ENCODE measurements around the gene JUND. TPM values are rescaled to one million over a fixed set of nuclear protein-coding genes. Genes with fewer than 3 reads are reported as not detected.

Gene JUND
- polyA plus RNA-seq, 1 experiment: 48.6 TPM

DNA sequence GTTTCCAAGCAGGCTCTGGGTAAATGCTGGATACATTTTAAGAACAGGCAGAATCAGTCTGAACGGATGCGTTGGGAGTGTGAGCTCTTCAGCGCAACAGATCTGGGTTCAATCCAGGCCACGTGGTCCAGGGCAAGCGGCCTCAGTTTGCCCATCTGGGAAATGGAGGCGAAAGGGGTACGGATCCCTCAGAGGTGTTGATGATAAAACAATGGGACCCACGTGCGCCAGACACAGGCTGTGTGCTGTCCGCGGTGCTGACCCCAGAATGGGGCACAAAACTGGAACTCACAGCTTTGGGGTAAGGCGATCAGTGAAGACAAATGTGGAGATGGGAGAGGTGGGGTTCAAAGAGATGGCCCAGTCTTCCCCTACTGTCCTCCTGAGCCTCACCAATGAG lies 42.1 kb downstream of the JUND start:
- H3K9me3 ChIP-seq (ENCODE audit: control insufficient read depth, insufficient read depth, low read length): no peaks in the 10 kb centered on the region
- H3K27me3 ChIP-seq (ENCODE audit: control insufficient read depth, insufficient read depth, low read length): peaks cover 5% of the 10 kb centered on the region
- ChIA-PET CTCF (interaction anchor here (0.6 to 1.3 kb wide), 3 partner anchors 10 to 31 kb away, joined by 3 to 4 read pairs (median 3); no protein-coding TSS in a partner anchor), POLR2A (interaction anchor here (0.6 kb wide), 1 partner anchor 41 kb away, joined by 4 read pairs; no protein-coding TSS in a partner anchor)
- H3K27ac ChIP-seq (ENCODE audit: low read depth, low read length): no peak overlapping the region
- no peak overlapping the region for H3K4me3 ChIP-seq (ENCODE audit: low read depth, low read length)
- TF ChIP-seq, protein P1, sequence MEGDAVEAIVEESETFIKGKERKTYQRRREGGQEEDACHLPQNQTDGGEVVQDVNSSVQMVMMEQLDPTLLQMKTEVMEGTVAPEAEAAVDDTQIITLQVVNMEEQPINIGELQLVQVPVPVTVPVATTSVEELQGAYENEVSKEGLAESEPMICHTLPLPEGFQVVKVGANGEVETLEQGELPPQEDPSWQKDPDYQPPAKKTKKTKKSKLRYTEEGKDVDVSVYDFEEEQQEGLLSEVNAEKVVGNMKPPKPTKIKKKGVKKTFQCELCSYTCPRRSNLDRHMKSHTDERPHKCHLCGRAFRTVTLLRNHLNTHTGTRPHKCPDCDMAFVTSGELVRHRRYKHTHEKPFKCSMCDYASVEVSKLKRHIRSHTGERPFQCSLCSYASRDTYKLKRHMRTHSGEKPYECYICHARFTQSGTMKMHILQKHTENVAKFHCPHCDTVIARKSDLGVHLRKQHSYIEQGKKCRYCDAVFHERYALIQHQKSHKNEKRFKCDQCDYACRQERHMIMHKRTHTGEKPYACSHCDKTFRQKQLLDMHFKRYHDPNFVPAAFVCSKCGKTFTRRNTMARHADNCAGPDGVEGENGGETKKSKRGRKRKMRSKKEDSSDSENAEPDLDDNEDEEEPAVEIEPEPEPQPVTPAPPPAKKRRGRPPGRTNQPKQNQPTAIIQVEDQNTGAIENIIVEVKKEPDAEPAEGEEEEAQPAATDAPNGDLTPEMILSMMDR (IDR thresholded peaks at IDR 0.05; ENCODE audit: low read depth, low read length): no peak
- DNase-seq (ENCODE audit: low read depth, low spot score): no peak

DNA sequence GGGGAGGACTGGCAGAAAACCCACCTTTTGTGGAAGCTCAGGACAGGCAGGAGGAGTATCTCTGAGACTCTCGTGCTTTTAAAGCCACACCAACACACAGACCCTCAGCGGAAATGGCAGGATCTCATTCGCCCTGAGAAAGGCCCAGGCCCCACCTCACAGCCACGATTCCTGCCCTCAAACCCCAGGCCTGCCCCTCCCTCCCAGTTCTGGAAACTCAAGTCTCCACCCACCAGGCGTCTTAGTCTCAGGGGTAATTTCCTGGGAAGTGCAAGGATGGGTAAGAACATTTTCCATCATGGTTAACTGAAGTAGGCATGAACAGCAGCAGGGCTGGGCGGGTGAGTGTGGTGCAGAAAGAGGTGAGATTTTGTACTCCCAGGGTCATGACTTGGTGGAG lies 47.2 kb downstream of the JUND start:
- H3K27ac ChIP-seq (ENCODE audit: low read depth, low read length): no peak overlapping the region
- H3K9me3 ChIP-seq (ENCODE audit: control insufficient read depth, insufficient read depth, low read length): peaks cover 12% of the 10 kb centered on the region
- ChIA-PET CTCF (no interaction called here), POLR2A (no interaction called here)
- H3K27me3 ChIP-seq (ENCODE audit: control insufficient read depth, insufficient read depth, low read length): peaks cover 31% of the 10 kb centered on the region
- TF ChIP-seq, protein P1 (IDR thresholded peaks at IDR 0.05; ENCODE audit: low read depth, low read length): no peak
- H3K4me3 ChIP-seq (ENCODE audit: low read depth, low read length): no peak overlapping the region
- no peak for DNase-seq (ENCODE audit: low read depth, low spot score)

DNA sequence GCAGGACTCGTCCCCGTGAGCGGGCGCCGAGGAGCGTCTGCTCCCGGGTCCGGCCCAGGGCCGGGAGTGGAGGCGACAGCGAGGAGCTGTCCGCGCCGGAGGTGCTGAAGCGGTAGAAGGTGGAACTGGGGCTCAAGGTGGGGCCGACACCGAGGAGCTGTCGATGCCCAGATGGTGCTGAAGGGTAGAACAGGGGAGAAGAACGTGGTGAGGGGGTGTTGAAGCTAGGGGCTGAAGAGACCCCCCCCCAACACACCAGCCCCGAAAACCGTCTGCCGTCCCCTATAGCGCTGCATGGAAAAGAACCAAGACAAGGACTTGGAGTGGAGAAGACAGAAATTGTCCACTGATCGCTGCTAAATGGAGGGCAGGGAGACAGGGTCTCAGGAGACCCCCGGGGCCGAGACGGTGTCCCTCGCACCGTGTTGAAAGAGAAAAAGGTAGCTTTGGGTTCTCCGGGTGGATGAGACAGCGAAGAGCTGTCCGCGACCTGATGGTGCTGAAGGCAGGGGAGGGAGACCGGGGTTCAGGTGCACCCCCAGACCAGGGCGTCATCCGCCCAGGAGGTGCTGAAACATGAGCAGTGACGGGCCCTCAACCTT lies 48.1 kb downstream of the JUND start:
- H3K4me3 ChIP-seq (ENCODE audit: low read depth, low read length): no peak overlapping the region
- H3K9me3 ChIP-seq (ENCODE audit: control insufficient read depth, insufficient read depth, low read length): peaks cover 12% of the 10 kb centered on the region
- peaks cover 31% of the 10 kb centered on the region for H3K27me3 ChIP-seq (ENCODE audit: control insufficient read depth, insufficient read depth, low read length)
- TF ChIP-seq, protein P1 (IDR thresholded peaks at IDR 0.05; ENCODE audit: low read depth, low read length): no peak
- DNase-seq (ENCODE audit: low read depth, low spot score): no peak
- H3K27ac ChIP-seq (ENCODE audit: low read depth, low read length): no peak overlapping the region
- ChIA-PET CTCF (interaction anchor here (0.8 kb wide), 1 partner anchor 41 kb away, joined by 3 read pairs; no protein-coding TSS in a partner anchor), POLR2A (interaction anchor here (0.6 kb wide), 1 partner anchor 8 kb away, joined by 4 read pairs; no protein-coding TSS in a partner anchor)

DNA sequence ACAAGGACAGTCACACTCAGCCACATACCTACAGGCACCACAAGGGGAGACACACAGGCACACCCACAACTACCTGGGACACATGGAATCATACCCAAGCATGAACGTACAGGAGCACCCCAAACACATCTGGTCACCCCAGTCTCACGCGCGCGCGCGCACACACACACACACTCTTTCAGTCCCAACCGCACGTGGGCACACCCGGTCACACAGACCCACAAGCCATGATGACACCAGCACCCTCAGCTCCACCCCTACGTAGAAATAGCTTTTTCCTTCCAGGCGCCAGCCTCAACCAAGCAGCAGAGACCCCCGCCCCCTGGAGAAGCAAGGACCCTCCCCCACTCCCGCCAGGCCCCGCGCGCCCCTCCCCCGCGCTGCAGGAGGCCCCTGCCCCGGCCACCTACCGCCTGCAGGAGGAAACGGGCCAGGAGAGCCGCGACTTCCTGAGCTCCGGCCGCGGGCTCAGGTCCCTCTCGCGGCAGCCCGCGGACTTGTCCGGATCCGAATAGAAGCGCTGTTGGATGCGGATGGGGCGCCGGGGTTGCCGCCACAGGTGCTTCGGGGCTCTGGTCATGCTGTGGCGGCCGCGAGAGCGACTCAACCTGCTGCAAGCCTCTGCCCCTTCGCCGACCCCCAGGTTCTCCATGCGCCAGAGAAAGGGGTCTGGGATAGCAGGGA lies 48.7 kb downstream of the JUND start:
- peaks cover 12% of the 10 kb centered on the region for H3K9me3 ChIP-seq (ENCODE audit: control insufficient read depth, insufficient read depth, low read length)
- no peak for DNase-seq (ENCODE audit: low read depth, low spot score)
- peaks cover 31% of the 10 kb centered on the region for H3K27me3 ChIP-seq (ENCODE audit: control insufficient read depth, insufficient read depth, low read length)
- TF ChIP-seq, protein P1 (IDR thresholded peaks at IDR 0.05; ENCODE audit: low read depth, low read length): no peak
- ChIA-PET CTCF (interaction anchor here (0.6 to 1.2 kb wide), 4 partner anchors 25 to 119 kb away, joined by 3 to 4 read pairs (median 3); no protein-coding TSS in a partner anchor), POLR2A (no interaction called here)
- H3K4me3 ChIP-seq (ENCODE audit: low read depth, low read length): no peak overlapping the region
- H3K27ac ChIP-seq (ENCODE audit: low read depth, low read length): no peak overlapping the region

DNA sequence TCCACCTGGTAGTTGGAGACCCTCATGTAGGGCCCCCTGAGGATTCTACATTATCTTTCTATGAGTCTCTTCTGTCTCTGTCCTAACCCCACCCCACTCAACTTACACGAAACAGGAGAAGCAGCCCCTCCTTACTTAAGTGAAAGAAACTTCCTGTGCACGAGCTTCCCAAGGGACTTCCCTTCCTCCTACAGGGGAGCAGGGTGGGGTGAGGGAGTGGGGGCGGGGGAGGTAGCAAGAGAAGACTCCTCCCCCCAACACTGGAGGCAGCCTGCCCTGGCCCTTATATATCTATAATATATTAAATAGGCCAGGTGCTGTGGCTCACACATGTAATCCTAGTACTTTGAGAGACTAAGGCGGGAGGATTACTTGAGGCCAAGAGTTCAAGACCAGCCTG lies 49.6 kb downstream of the JUND start:
- Histone ChIP-seq H3K4me3 (ENCODE audit: low read depth, low read length) (no peak overlapping the region), H3K27ac (ENCODE audit: low read depth, low read length) (no peak overlapping the region), H3K9me3 (ENCODE audit: control insufficient read depth, insufficient read depth, low read length) (peaks cover 12% of the 10 kb centered on the region), H3K27me3 (ENCODE audit: control insufficient read depth, insufficient read depth, low read length) (peaks cover 32% of the 10 kb centered on the region)
- ChIA-PET POLR2A (no interaction called here), CTCF (interaction anchor here (0.5 to 1.2 kb wide), 4 partner anchors 24 to 119 kb away, joined by 3 to 4 read pairs (median 3); no protein-coding TSS in a partner anchor)
- TF ChIP-seq, protein P1 (IDR thresholded peaks at IDR 0.05; ENCODE audit: low read depth, low read length): no peak
- DNase-seq (ENCODE audit: low read depth, low spot score): no peak

Data from AG04450 (cell line).